ENCODE results near the gene ADGRA3.

DNA sequence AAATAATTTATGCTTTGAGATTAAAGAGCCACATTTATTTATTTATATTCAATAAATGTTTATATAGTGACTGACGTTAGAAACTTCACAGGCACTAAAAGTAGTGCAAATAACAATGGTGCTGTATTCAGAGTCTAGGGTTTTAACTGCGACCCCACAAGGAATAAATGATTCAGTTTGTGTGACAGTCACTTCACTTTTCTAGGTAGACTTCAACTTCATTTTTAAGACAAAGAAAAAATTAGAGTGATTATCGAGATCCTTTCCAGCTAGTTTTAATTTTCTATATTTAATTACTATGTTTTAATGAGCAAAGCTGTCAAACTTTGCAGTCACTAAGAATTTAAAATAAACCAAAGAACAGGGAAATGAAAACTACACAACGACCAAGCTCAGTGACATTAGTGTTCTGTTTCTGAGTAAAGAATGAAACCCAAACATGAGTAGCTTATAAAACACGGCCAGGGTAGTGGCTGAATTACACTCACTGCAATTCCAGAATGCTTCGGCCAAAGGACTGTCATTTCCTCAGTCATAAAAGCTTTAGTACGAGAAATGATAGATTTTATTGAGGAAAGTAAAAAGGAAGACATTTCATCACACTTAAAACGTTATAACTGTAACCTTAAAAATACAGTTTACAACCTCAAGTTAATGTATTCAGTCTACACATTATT is 38.6 kb downstream of the ADGRA3 start:
- TF ChIP-seq JUND (IDR thresholded peaks at IDR 0.05) (no peak), CHD2 (IDR thresholded peaks at IDR 0.05; ENCODE audit: low read length, partially characterized antibody) (no peak), MEF2A (IDR thresholded peaks at IDR 0.05; ENCODE audit: borderline replicate concordance, low read depth) (no peak), GABPA (IDR thresholded peaks at IDR 0.05; ENCODE audit: low read depth) (no peak)
- TF ChIP-seq, protein P1, sequence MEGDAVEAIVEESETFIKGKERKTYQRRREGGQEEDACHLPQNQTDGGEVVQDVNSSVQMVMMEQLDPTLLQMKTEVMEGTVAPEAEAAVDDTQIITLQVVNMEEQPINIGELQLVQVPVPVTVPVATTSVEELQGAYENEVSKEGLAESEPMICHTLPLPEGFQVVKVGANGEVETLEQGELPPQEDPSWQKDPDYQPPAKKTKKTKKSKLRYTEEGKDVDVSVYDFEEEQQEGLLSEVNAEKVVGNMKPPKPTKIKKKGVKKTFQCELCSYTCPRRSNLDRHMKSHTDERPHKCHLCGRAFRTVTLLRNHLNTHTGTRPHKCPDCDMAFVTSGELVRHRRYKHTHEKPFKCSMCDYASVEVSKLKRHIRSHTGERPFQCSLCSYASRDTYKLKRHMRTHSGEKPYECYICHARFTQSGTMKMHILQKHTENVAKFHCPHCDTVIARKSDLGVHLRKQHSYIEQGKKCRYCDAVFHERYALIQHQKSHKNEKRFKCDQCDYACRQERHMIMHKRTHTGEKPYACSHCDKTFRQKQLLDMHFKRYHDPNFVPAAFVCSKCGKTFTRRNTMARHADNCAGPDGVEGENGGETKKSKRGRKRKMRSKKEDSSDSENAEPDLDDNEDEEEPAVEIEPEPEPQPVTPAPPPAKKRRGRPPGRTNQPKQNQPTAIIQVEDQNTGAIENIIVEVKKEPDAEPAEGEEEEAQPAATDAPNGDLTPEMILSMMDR (IDR thresholded peaks at IDR 0.05), result no peak
- TF ChIP-seq, protein P2, sequence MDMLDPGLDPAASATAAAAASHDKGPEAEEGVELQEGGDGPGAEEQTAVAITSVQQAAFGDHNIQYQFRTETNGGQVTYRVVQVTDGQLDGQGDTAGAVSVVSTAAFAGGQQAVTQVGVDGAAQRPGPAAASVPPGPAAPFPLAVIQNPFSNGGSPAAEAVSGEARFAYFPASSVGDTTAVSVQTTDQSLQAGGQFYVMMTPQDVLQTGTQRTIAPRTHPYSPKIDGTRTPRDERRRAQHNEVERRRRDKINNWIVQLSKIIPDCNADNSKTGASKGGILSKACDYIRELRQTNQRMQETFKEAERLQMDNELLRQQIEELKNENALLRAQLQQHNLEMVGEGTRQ (IDR thresholded peaks at IDR 0.05; ENCODE audit: borderline replicate concordance, low read depth, low read length), result no peak
- TF ChIP-seq, protein P3, sequence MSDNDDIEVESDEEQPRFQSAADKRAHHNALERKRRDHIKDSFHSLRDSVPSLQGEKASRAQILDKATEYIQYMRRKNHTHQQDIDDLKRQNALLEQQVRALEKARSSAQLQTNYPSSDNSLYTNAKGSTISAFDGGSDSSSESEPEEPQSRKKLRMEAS (IDR thresholded peaks at IDR 0.05; ENCODE audit: low read depth), result no peak
